Measurements from ENCODE around the gene BPNT1.
A peak's percentile ranks its signal among the peaks of the same experiment; 100 is the strongest.

BPNT1 gene

GRCh38 chr1:220084460-220084859 is 5.1 kb downstream of the BPNT1 start:
- Histone ChIP-seq H3K4me3 (ENCODE audit: low read length in 2 of 2) (no peak overlapping the region), H3K27me3 (ENCODE audit: control insufficient read depth in 2 of 2, insufficient read depth in 2 of 2, low read length in 2 of 2) (no peaks in the 10 kb centered on the region), H3K9me3 (ENCODE audit: control insufficient read depth in 2 of 2, low read length in 2 of 2) (no peaks in the 10 kb centered on the region), H3K27ac (ENCODE audit: low read depth in 2 of 2, low read length in 2 of 2) (peak overlapping the region; percentile 16 to 34), H3K9ac (ENCODE audit: low read depth in 1 of 2, low read length in 2 of 2) (no peak overlapping the region), H3K36me3 (ENCODE audit: control insufficient read depth in 2 of 2, insufficient read depth in 2 of 2, low read length in 2 of 2) (peaks cover 0 to 5% of the 10 kb centered on the region in 2 donors), H3K4me1 (ENCODE audit: control insufficient read depth in 2 of 2, insufficient read depth in 2 of 2, low read length in 2 of 2) (peaks cover 0 to 3% of the 10 kb centered on the region in 2 donors)

- H3K27me3 ChIP-seq (ENCODE audit: control insufficient read depth in 2 of 2, insufficient read depth in 2 of 2, low read length in 2 of 2): no peaks in the 10 kb centered on the region
- no peak overlapping the region for H3K4me3 ChIP-seq (ENCODE audit: low read length in 2 of 2)
- H3K36me3 ChIP-seq (ENCODE audit: control insufficient read depth in 2 of 2, insufficient read depth in 2 of 2, low read length in 2 of 2): peaks cover 6 to 20% of the 10 kb centered on the region in 2 donors
Measured at GRCh38 chr1:220077887-220078286, 11.7 kb downstream of the BPNT1 start.

GRCh38 chr1:220076861-220077762 is 12.5 kb downstream of the BPNT1 start:
- Histone ChIP-seq H3K9ac (ENCODE audit: low read depth in 1 of 2, low read length in 2 of 2) (no peak overlapping the region), H3K27ac (ENCODE audit: low read depth in 2 of 2, low read length in 2 of 2) (no peak overlapping the region), H3K36me3 (ENCODE audit: control insufficient read depth in 2 of 2, insufficient read depth in 2 of 2, low read length in 2 of 2) (peaks cover 14 to 27% of the 10 kb centered on the region in 2 donors), H3K9me3 (ENCODE audit: control insufficient read depth in 2 of 2, low read length in 2 of 2) (no peaks in the 10 kb centered on the region), H3K27me3 (ENCODE audit: control insufficient read depth in 2 of 2, insufficient read depth in 2 of 2, low read length in 2 of 2) (no peaks in the 10 kb centered on the region), H3K4me3 (ENCODE audit: low read length in 2 of 2) (no peak overlapping the region), H3K4me1 (ENCODE audit: control insufficient read depth in 2 of 2, insufficient read depth in 2 of 2, low read length in 2 of 2) (no peaks in the 10 kb centered on the region)

More at GRCh38 chr1:220077887-220078286, 11.7 kb downstream of the BPNT1 start:
- Histone ChIP-seq H3K27ac (ENCODE audit: low read depth in 2 of 2, low read length in 2 of 2) (no peak overlapping the region), H3K4me1 (ENCODE audit: control insufficient read depth in 2 of 2, insufficient read depth in 2 of 2, low read length in 2 of 2) (no peaks in the 10 kb centered on the region), H3K9me3 (ENCODE audit: control insufficient read depth in 2 of 2, low read length in 2 of 2) (no peaks in the 10 kb centered on the region), H3K9ac (ENCODE audit: low read depth in 1 of 2, low read length in 2 of 2) (no peak overlapping the region)

- Histone ChIP-seq H3K9me3 (ENCODE audit: control insufficient read depth in 2 of 2, low read length in 2 of 2) (no peaks in the 10 kb centered on the region), H3K4me3 (ENCODE audit: low read length in 2 of 2) (no peak overlapping the region), H3K36me3 (ENCODE audit: control insufficient read depth in 2 of 2, insufficient read depth in 2 of 2, low read length in 2 of 2) (peaks cover 38 to 49% of the 10 kb centered on the region in 2 donors), H3K4me1 (ENCODE audit: control insufficient read depth in 2 of 2, insufficient read depth in 2 of 2, low read length in 2 of 2) (no peaks in the 10 kb centered on the region), H3K27me3 (ENCODE audit: control insufficient read depth in 2 of 2, insufficient read depth in 2 of 2, low read length in 2 of 2) (no peaks in the 10 kb centered on the region), H3K27ac (ENCODE audit: low read depth in 2 of 2, low read length in 2 of 2) (no peak overlapping the region), H3K9ac (ENCODE audit: low read depth in 1 of 2, low read length in 2 of 2) (no peak overlapping the region)
Measured at GRCh38 chr1:220067269-220068204, 22.1 kb downstream of the BPNT1 start.

- Histone ChIP-seq H3K9ac (ENCODE audit: low read depth in 1 of 2, low read length in 2 of 2) (no peak overlapping the region), H3K36me3 (ENCODE audit: control insufficient read depth in 2 of 2, insufficient read depth in 2 of 2, low read length in 2 of 2) (peaks cover 42 to 53% of the 10 kb centered on the region in 2 donors), H3K4me3 (ENCODE audit: low read length in 2 of 2) (no peak overlapping the region), H3K27ac (ENCODE audit: low read depth in 2 of 2, low read length in 2 of 2) (no peak overlapping the region), H3K27me3 (ENCODE audit: control insufficient read depth in 2 of 2, insufficient read depth in 2 of 2, low read length in 2 of 2) (no peaks in the 10 kb centered on the region), H3K4me1 (ENCODE audit: control insufficient read depth in 2 of 2, insufficient read depth in 2 of 2, low read length in 2 of 2) (no peaks in the 10 kb centered on the region), H3K9me3 (ENCODE audit: control insufficient read depth in 2 of 2, low read length in 2 of 2) (no peaks in the 10 kb centered on the region)
Measured at GRCh38 chr1:220062629-220063028, 27.0 kb downstream of the BPNT1 start.

GRCh38 chr1:220060876-220061275 is 28.7 kb downstream of the BPNT1 start:
- no peak overlapping the region for H3K4me3 ChIP-seq (ENCODE audit: low read length in 2 of 2)
- no peak overlapping the region for H3K9ac ChIP-seq (ENCODE audit: low read depth in 1 of 2, low read length in 2 of 2)
- no peak overlapping the region for H3K27ac ChIP-seq (ENCODE audit: low read depth in 2 of 2, low read length in 2 of 2)
- peaks cover 32 to 41% of the 10 kb centered on the region in 2 donors for H3K36me3 ChIP-seq (ENCODE audit: control insufficient read depth in 2 of 2, insufficient read depth in 2 of 2, low read length in 2 of 2)
- no peaks in the 10 kb centered on the region for H3K9me3 ChIP-seq (ENCODE audit: control insufficient read depth in 2 of 2, low read length in 2 of 2)
- H3K27me3 ChIP-seq (ENCODE audit: control insufficient read depth in 2 of 2, insufficient read depth in 2 of 2, low read length in 2 of 2): no peaks in the 10 kb centered on the region
- no peaks in the 10 kb centered on the region for H3K4me1 ChIP-seq (ENCODE audit: control insufficient read depth in 2 of 2, insufficient read depth in 2 of 2, low read length in 2 of 2)

- Histone ChIP-seq H3K9me3 (ENCODE audit: control insufficient read depth in 2 of 2, low read length in 2 of 2) (no peaks in the 10 kb centered on the region), H3K27ac (ENCODE audit: low read depth in 2 of 2, low read length in 2 of 2) (no peak overlapping the region), H3K9ac (ENCODE audit: low read depth in 1 of 2, low read length in 2 of 2) (no peak overlapping the region), H3K27me3 (ENCODE audit: control insufficient read depth in 2 of 2, insufficient read depth in 2 of 2, low read length in 2 of 2) (no peaks in the 10 kb centered on the region), H3K36me3 (ENCODE audit: control insufficient read depth in 2 of 2, insufficient read depth in 2 of 2, low read length in 2 of 2) (peaks cover 8 to 17% of the 10 kb centered on the region in 2 donors), H3K4me1 (ENCODE audit: control insufficient read depth in 2 of 2, insufficient read depth in 2 of 2, low read length in 2 of 2) (no peaks in the 10 kb centered on the region), H3K4me3 (ENCODE audit: low read length in 2 of 2) (no peak overlapping the region)
Measured at GRCh38 chr1:220056374-220056773, 33.2 kb downstream of the BPNT1 start.

- Histone ChIP-seq H3K36me3 (ENCODE audit: control insufficient read depth in 2 of 2, insufficient read depth in 2 of 2, low read length in 2 of 2) (no peaks in the 10 kb centered on the region), H3K9me3 (ENCODE audit: control insufficient read depth in 2 of 2, low read length in 2 of 2) (no peaks in the 10 kb centered on the region), H3K27me3 (ENCODE audit: control insufficient read depth in 2 of 2, insufficient read depth in 2 of 2, low read length in 2 of 2) (no peaks in the 10 kb centered on the region), H3K4me1 (ENCODE audit: control insufficient read depth in 2 of 2, insufficient read depth in 2 of 2, low read length in 2 of 2) (peaks cover 12 to 13% of the 10 kb centered on the region in 2 donors), H3K9ac (ENCODE audit: low read depth in 1 of 2, low read length in 2 of 2) (peak within 1 kb of the TSS; percentile 91 to 95), H3K27ac (ENCODE audit: low read depth in 2 of 2, low read length in 2 of 2) (peak within 1 kb of the TSS; percentile 87 to 90), H3K4me3 (ENCODE audit: low read length in 2 of 2) (peak within 1 kb of the TSS; percentile 96 to 99)
Measured at GRCh38 chr1:220046052-220046930, 43.3 kb downstream of the BPNT1 start, which contains the start of gene EPRS1. Gene EPRS1 (minus strand): TSS chr1:220046505. CDS start chr1:220046388, 117 bp downstream.

- H3K4me3 ChIP-seq (ENCODE audit: low read length in 2 of 2): peak overlapping the region; percentile 96 to 99
- no peaks in the 10 kb centered on the region for H3K36me3 ChIP-seq (ENCODE audit: control insufficient read depth in 2 of 2, insufficient read depth in 2 of 2, low read length in 2 of 2)
- H3K9ac ChIP-seq (ENCODE audit: low read depth in 1 of 2, low read length in 2 of 2): peak overlapping the region; percentile 91 to 95
- peak overlapping the region; percentile 87 to 90 for H3K27ac ChIP-seq (ENCODE audit: low read depth in 2 of 2, low read length in 2 of 2)
- peaks cover 12 to 13% of the 10 kb centered on the region in 2 donors for H3K4me1 ChIP-seq (ENCODE audit: control insufficient read depth in 2 of 2, insufficient read depth in 2 of 2, low read length in 2 of 2)
- H3K27me3 ChIP-seq (ENCODE audit: control insufficient read depth in 2 of 2, insufficient read depth in 2 of 2, low read length in 2 of 2): no peaks in the 10 kb centered on the region
- H3K9me3 ChIP-seq (ENCODE audit: control insufficient read depth in 2 of 2, low read length in 2 of 2): no peaks in the 10 kb centered on the region
Measured at GRCh38 chr1:220045356-220046051, 44.1 kb downstream of the BPNT1 start.
